DND-41 (cell line): Measurements from ENCODE around the gene STXBP4.

Experiments used
- ATAC-seq: fragments of 200-7000 bp; cut with Tn5 transposase; 3 replicates; pipeline ENCODE4 v1.9.1; 2021; ENCODE audit warnings: low read depth; ENCODE audit not compliant: insufficient read depth
- DNase-seq: peaks from one replicate; pipeline ENCODE4 v3.0.0-alpha.2; 2020
- H2AFZ ChIP-seq: 2 replicates; pipeline ENCODE4 v1.6.0; 2012; ENCODE audit warnings: low read depth, low read length
- H3K27ac ChIP-seq: 2 replicates; pipeline ENCODE4 v1.5.1; 2012; ENCODE audit warnings: low read length, inconsistent platforms
- H3K27me3 ChIP-seq: fragments of 200-600 bp; sonication (generic); 2 replicates; pipeline ENCODE4 v1.6.0; 2012; ENCODE audit warnings: low read length, mild to moderate bottlenecking, inconsistent platforms; ENCODE audit not compliant: insufficient read depth, poor library complexity
- H3K36me3 ChIP-seq: 2 replicates; pipeline ENCODE4 v1.5.1; 2012; ENCODE audit warnings: low read length, inconsistent platforms; ENCODE audit not compliant: insufficient read depth
- H3K4me1 ChIP-seq: 2 replicates; pipeline ENCODE4 v1.5.1; 2012; ENCODE audit warnings: mild to moderate bottlenecking, low read length; ENCODE audit not compliant: insufficient read depth
- H3K4me2 ChIP-seq: 2 replicates; pipeline ENCODE4 v1.6.0; 2012; ENCODE audit warnings: mild to moderate bottlenecking, moderate library complexity, low read length, inconsistent platforms; ENCODE audit not compliant: insufficient read depth
- H3K4me3 ChIP-seq, 2 experiments: fragments of 200-600 bp in 1 of 2; shearing (Covaris generic) in 1 of 2; 2 replicates each; pipeline ENCODE4 v1.5.1; 2012 to 2016; ENCODE audit warnings: inconsistent platforms in 2 of 2, low read length in 2 of 2, mild to moderate bottlenecking in 2 of 2, low read depth in 1 of 2, moderate library complexity in 1 of 2
- H3K79me2 ChIP-seq: 2 replicates; pipeline ENCODE4 v1.6.0; 2012; ENCODE audit warnings: low read length, inconsistent platforms; ENCODE audit not compliant: insufficient read depth
- H3K9ac ChIP-seq: 2 replicates; pipeline ENCODE4 v1.6.0; 2012; ENCODE audit warnings: low read depth, mild to moderate bottlenecking, inconsistent platforms, low read length, moderate library complexity
- H3K9me3 ChIP-seq: 2 replicates; pipeline ENCODE4 v1.5.1; 2012; ENCODE audit warnings: low read length, moderate library complexity, mild to moderate bottlenecking, inconsistent platforms; ENCODE audit not compliant: insufficient read depth, severe bottlenecking
- H4K20me1 ChIP-seq: 2 replicates; pipeline ENCODE4 v1.6.0; 2012; ENCODE audit warnings: low read length; ENCODE audit not compliant: insufficient read depth
- EZH2 ChIP-seq: IDR thresholded peaks from 3 replicates; pipeline ENCODE4 v1.6.1; 2012; ENCODE audit warnings: borderline replicate concordance, low read depth, mild to moderate bottlenecking, moderate library complexity, low read length, inconsistent platforms; ENCODE audit not compliant: severe bottlenecking
- TF ChIP-seq, protein P1 (sequence below): IDR thresholded peaks from 2 replicates; pipeline ENCODE4 v1.5.1; 2012; ENCODE audit warnings: borderline replicate concordance, low read length, moderate library complexity, mild to moderate bottlenecking; ENCODE audit not compliant: poor library complexity, severe bottlenecking; ENCODE audit errors: extremely low read depth

STXBP4 gene

GRCh38 chr17:54996441-54996840 lies 27.9 kb downstream of the STXBP4 start:
- H3K9ac ChIP-seq, result no peak overlapping the region
- H3K4me3 ChIP-seq, result no peak overlapping the region
- H3K27me3 ChIP-seq, result no peaks in the 10 kb centered on the region
- H3K36me3 ChIP-seq, result peaks cover 2% of the 10 kb centered on the region; the same call in 1 of the 2 replicates
- H2AFZ ChIP-seq, result no peak overlapping the region
- DNase-seq (no peak), ATAC-seq (no peak)
- H3K4me1 ChIP-seq, result no peaks in the 10 kb centered on the region
- TF ChIP-seq, protein P1, sequence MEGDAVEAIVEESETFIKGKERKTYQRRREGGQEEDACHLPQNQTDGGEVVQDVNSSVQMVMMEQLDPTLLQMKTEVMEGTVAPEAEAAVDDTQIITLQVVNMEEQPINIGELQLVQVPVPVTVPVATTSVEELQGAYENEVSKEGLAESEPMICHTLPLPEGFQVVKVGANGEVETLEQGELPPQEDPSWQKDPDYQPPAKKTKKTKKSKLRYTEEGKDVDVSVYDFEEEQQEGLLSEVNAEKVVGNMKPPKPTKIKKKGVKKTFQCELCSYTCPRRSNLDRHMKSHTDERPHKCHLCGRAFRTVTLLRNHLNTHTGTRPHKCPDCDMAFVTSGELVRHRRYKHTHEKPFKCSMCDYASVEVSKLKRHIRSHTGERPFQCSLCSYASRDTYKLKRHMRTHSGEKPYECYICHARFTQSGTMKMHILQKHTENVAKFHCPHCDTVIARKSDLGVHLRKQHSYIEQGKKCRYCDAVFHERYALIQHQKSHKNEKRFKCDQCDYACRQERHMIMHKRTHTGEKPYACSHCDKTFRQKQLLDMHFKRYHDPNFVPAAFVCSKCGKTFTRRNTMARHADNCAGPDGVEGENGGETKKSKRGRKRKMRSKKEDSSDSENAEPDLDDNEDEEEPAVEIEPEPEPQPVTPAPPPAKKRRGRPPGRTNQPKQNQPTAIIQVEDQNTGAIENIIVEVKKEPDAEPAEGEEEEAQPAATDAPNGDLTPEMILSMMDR, result no peak
- TF ChIP-seq EZH2, result no peak
- H3K79me2 ChIP-seq, result no peaks in the 10 kb centered on the region
- H4K20me1 ChIP-seq, result no peaks in the 10 kb centered on the region
- no peaks in the 10 kb centered on the region for H3K9me3 ChIP-seq
- H3K27ac ChIP-seq, result no peak overlapping the region
- no peak overlapping the region for H3K4me2 ChIP-seq

DNA sequence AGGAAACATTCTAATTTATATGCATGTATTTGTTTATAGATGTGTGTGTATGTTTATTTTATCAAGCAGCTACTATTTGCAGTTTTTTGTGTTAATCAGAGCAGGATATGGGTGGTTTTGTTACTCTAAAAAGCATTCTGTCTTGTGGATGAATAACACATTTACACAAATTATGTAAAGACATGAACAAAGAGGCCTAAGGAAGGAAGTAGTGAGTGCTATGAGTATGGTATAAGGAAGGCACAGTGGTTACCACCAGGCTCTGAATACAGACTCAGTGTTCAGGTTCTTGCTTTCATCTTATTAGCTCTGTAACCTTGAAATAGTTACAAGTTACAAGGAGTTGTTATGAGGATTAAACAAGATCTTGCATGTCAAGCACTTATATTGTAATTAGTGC lies 33.9 kb downstream of the STXBP4 start:
- H3K36me3 ChIP-seq, result peaks cover 2% of the 10 kb centered on the region; the same call in 1 of the 2 replicates
- no peak overlapping the region for H3K4me2 ChIP-seq
- TF ChIP-seq EZH2, result no peak
- TF ChIP-seq, protein P1, result no peak
- no peaks in the 10 kb centered on the region for H3K27me3 ChIP-seq
- H2AFZ ChIP-seq, result no peak overlapping the region
- H3K79me2 ChIP-seq, result no peaks in the 10 kb centered on the region
- ATAC-seq (no peak), DNase-seq (no peak)
- no peak overlapping the region for H3K9ac ChIP-seq
- no peaks in the 10 kb centered on the region for H3K4me1 ChIP-seq
- no peak overlapping the region for H3K27ac ChIP-seq
- H3K4me3 ChIP-seq, result no peak overlapping the region
- no peaks in the 10 kb centered on the region for H4K20me1 ChIP-seq
- no peaks in the 10 kb centered on the region for H3K9me3 ChIP-seq

GRCh38 chr17:55004484-55004883 lies 35.9 kb downstream of the STXBP4 start:
- no peaks in the 10 kb centered on the region for H3K27me3 ChIP-seq
- no peak overlapping the region for H3K4me3 ChIP-seq
- H3K27ac ChIP-seq, result no peak overlapping the region
- no peaks in the 10 kb centered on the region for H3K79me2 ChIP-seq
- no peak overlapping the region for H3K4me2 ChIP-seq
- no peak for ATAC-seq
- no peak for TF ChIP-seq EZH2
- TF ChIP-seq, protein P1, result no peak
- no peak overlapping the region for H2AFZ ChIP-seq
- peaks cover 2% of the 10 kb centered on the region; the same call in 1 of the 2 replicates for H3K36me3 ChIP-seq
- no peaks in the 10 kb centered on the region for H3K9me3 ChIP-seq
- H4K20me1 ChIP-seq, result no peaks in the 10 kb centered on the region
- H3K9ac ChIP-seq, result no peak overlapping the region
- no peaks in the 10 kb centered on the region for H3K4me1 ChIP-seq
- no peak for DNase-seq

- peak; percentile 24 for DNase-seq
- no peak overlapping the region for H3K4me2 ChIP-seq
- no peak overlapping the region for H3K27ac ChIP-seq
- H3K4me3 ChIP-seq, result no peak overlapping the region
- no peaks in the 10 kb centered on the region for H3K79me2 ChIP-seq
- no peaks in the 10 kb centered on the region; the same call in 1 of the 2 replicates for H3K36me3 ChIP-seq
- no peaks in the 10 kb centered on the region for H3K4me1 ChIP-seq
- no peak for TF ChIP-seq EZH2
- TF ChIP-seq, protein P1, result peak; percentile 71
- H3K27me3 ChIP-seq, result no peaks in the 10 kb centered on the region
- H3K9me3 ChIP-seq, result no peaks in the 10 kb centered on the region
- no peak overlapping the region for H3K9ac ChIP-seq
- H2AFZ ChIP-seq, result no peak overlapping the region
- H4K20me1 ChIP-seq, result no peaks in the 10 kb centered on the region
- peak; percentile 47; the same call in 1 of the 3 replicates for ATAC-seq
Observed at GRCh38 chr17:55005520-55005919, 37.0 kb downstream of the STXBP4 start.
